Measurements from ENCODE around the gene UNG. TPM values are rescaled to one million over a fixed set of nuclear protein-coding genes. Genes with fewer than 3 reads are reported as not detected.

The UNG gene
- total RNA-seq, 1 donor = 30.8 TPM

- H3K4me3 ChIP-seq (ENCODE audit: low read depth, low read length) = peak overlapping the region; percentile 81
- TF ChIP-seq, protein P1, sequence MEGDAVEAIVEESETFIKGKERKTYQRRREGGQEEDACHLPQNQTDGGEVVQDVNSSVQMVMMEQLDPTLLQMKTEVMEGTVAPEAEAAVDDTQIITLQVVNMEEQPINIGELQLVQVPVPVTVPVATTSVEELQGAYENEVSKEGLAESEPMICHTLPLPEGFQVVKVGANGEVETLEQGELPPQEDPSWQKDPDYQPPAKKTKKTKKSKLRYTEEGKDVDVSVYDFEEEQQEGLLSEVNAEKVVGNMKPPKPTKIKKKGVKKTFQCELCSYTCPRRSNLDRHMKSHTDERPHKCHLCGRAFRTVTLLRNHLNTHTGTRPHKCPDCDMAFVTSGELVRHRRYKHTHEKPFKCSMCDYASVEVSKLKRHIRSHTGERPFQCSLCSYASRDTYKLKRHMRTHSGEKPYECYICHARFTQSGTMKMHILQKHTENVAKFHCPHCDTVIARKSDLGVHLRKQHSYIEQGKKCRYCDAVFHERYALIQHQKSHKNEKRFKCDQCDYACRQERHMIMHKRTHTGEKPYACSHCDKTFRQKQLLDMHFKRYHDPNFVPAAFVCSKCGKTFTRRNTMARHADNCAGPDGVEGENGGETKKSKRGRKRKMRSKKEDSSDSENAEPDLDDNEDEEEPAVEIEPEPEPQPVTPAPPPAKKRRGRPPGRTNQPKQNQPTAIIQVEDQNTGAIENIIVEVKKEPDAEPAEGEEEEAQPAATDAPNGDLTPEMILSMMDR (IDR thresholded peaks at IDR 0.05; ENCODE audit: insufficient read depth, low read length) = no peak
- peak; percentile 27 for DNase-seq (ENCODE audit: low read depth)
Observed at GRCh38 chr12:109098651-109099050, 1.3 kb downstream of the UNG start.

DNA sequence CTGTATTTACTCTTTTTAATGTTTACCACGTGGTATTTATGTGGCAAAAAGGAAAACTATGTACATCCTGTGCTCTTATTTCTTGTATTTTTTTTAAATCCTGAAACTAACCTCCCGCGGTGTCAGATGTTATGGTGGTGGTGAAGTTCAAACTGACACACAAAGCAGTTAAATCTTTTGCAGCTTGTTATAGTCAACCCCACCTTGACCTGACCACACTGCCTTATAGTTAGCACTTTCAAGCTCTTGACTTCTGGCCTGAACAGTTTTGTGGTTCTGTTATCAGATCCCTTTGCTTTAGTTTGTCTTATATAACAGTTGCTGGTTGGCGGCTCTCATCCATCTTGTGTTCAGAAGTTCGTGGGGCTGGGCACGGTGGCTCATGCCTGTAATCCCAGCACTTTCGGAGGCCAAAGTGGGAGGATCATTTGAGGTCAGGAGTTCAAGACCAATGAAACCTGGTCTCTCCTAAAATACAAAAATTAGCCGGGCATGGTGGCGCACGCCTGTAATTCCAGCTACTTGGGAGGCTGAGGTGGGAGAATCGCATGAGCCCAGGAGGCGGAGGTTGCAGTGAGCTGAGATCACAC, 2.1 kb downstream of the UNG start:
- TF ChIP-seq, protein P1 (IDR thresholded peaks at IDR 0.05; ENCODE audit: insufficient read depth, low read length) = no peak
- H3K4me3 ChIP-seq (ENCODE audit: low read depth, low read length) = peak overlapping the region; percentile 81
- no peak for DNase-seq (ENCODE audit: low read depth)

DNA sequence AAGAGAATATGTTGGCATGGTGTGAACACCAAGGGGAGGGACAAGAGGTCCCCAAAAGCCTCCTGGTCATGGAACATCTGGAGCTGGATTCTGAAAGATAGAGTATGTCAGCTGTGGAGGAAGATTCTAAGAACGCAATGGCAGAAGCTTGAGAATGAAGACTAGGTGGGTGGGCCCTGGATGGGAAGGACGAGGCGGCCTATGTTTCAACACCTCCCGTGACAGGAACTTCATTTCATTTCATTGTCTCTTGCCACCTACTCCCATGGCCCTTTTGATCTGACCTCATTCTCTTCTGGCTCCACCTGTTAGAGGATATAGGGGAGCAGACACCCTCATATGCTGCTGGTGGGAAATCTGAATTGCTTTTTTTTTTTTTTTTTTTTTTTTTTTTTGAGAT, 3.3 kb downstream of the UNG start:
- TF ChIP-seq, protein P1 (IDR thresholded peaks at IDR 0.05; ENCODE audit: insufficient read depth, low read length) = no peak
- no peak overlapping the region for H3K4me3 ChIP-seq (ENCODE audit: low read depth, low read length)
- no peak for DNase-seq (ENCODE audit: low read depth)

DNA sequence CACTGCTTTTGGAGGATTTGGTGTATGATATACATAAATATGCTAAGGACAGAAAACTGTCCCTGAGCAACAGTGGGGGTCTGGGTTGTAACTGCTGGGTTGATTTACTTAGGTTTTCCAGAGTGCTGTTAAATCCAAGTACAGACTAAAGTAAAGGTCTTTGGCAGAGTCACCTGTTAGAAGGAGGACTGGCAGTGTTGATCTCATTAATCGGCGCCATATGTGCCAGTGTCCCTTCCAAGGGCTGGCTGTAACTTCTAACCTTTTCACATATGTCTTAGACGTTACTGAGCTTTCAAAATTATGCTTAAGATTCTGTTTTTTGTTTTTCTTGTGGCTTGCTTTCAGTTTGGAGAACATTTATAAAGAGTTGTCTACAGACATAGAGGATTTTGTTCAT, 5.1 kb downstream of the UNG start:
- TF ChIP-seq, protein P1 (IDR thresholded peaks at IDR 0.05; ENCODE audit: insufficient read depth, low read length) = no peak
- no peak overlapping the region for H3K4me3 ChIP-seq (ENCODE audit: low read depth, low read length)
- DNase-seq (ENCODE audit: low read depth) = no peak

GRCh38 chr12:109105176-109105575, 7.8 kb downstream of the UNG start:
- no peak for DNase-seq (ENCODE audit: low read depth)
- TF ChIP-seq, protein P1 (IDR thresholded peaks at IDR 0.05; ENCODE audit: insufficient read depth, low read length) = no peak
- H3K4me3 ChIP-seq (ENCODE audit: low read depth, low read length) = no peak overlapping the region

- TF ChIP-seq, protein P1 (IDR thresholded peaks at IDR 0.05; ENCODE audit: insufficient read depth, low read length) = no peak
- no peak overlapping the region for H3K4me3 ChIP-seq (ENCODE audit: low read depth, low read length)
- DNase-seq (ENCODE audit: low read depth) = no peak
Observed at GRCh38 chr12:109109746-109110350, 12.5 kb downstream of the UNG start.

Data from fibroblast of the aortic adventitia (primary cell).